HG02642 (cell line): Measurements from ENCODE around the gene ZNRF3.
"Not testable (repeated sequence)": the region's sequence is repeated elsewhere in the genome, so short reads cannot be mapped to it uniquely, and the experiment has no call there.

Source experiments
- ATAC-seq: cut with Tn5 transposase; IDR thresholded peaks from one replicate; pipeline ENCODE4 v1.9.1; 2021; ENCODE audit warnings: mild to moderate bottlenecking; ENCODE audit not compliant: unreplicated experiment, poor library complexity

The ZNRF3 gene

DNA sequence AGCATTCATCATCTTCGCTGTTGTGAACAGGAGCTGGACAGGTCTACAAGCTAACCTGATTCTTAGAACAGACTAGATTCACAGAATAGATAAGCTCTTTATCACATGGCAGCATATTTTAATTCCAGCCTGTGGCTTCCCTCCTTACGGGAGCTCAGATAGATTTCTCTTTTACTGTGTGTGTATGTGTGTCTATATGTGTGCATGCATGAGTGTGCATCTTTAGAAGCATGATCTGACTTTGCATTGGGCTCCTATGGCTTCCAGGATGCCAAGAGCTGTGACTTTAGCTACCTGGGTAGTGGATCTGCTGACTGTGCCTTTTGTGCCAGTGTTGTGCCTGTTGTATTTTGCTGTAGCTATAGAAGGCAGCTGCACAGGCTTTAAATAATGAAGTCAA is 44.3 kb downstream of the ZNRF3 start:
- ATAC-seq = no peak

DNA sequence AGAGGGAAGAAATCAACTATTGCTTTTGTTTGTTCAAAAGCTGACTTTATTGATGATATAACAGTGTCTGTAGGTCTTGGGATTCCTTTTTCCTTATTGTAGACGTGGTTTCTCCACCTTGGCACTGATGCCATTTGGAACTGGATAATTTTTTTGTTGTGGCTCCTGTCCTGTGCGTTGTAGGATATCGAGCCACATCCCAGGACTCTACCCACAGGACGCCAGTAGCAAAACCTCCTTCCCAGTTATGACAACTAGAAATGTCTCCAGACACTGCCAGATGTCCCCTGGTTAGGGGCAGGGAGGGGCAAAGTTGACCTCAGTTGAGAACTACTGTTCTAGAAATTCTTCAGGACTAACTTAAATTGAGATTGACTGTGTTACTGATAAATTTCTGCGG is 45.8 kb downstream of the ZNRF3 start:
- no peak for ATAC-seq

- no peak for ATAC-seq
Measured at GRCh38 chr22:28930357-28931007, 47.1 kb downstream of the ZNRF3 start.

DNA sequence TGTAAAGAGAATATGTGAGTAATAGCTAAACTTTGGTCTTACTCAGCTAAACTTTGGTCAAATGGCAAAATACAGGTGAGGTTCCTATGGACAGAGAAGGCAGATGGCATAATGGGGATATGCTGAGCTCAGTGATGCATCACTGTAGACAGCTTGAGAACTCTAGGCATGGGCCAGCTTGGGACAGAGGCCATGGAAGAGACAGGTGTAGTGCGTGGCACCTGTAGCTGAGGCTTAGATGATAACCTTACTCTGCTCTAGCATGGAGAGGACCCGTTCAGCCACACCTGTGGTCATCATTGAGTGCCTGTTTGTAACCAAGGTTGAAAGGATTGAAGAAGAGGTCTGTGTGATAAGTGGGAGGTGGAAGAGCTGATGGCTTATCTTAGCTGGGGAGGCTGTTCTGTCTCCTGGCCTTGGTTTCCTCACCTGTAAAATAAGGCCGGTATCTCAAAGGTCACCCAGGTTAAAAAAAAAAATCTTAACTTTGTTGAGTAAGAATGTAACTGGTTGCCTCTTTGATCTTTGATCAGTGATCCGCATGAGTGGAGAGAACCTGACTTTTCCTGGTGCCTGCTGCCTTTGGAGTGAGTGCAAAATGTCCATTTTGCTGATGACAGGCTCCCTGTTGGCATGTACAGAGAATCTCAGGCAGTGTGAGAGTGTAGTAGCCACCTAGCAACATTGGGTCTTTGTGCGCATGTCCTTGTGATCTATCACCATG is 48.6 kb downstream of the ZNRF3 start:
- no peak for ATAC-seq

DNA sequence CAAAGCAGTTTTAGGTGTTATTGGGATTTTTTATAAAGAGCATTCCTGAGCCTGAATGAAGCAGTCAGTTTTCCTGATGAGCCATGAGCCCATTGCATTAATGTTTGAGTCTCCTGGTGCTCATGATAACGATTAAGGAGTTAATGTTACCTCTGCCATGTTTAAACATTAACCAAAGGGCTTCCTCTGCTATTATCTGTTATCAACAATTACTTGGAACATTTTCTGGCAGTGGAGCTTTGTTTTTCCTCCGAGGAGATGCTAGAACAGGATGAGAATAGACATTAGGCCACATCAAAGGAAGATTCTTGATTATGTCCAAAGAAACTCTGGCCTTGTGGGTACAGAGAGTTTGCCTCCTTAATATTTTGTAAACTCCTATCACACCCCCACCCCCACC is 49.9 kb downstream of the ZNRF3 start:
- ATAC-seq = no peak

DNA sequence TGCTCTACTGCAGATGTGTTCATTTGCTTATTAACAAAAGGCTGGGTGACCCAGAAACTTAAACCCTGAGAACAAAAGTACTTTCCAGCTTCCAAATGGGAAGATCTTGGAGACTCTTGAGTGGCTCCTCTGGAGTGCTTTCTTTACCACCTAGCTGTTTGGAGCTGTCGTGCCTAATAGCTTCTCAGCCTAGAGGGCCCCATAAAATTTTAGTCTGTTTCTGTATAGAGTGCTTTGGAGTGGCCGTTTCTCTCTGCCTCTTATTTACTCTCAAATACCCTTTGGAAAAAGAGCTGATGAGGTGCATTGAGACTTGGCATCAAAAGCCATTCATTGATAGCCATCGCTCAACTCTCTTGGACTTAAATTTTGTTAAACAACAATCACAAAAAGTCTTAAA is 50.7 kb downstream of the ZNRF3 start:
- no peak for ATAC-seq

- no peak for ATAC-seq
Measured at GRCh38 chr22:28935140-28935539, 51.8 kb downstream of the ZNRF3 start.

DNA sequence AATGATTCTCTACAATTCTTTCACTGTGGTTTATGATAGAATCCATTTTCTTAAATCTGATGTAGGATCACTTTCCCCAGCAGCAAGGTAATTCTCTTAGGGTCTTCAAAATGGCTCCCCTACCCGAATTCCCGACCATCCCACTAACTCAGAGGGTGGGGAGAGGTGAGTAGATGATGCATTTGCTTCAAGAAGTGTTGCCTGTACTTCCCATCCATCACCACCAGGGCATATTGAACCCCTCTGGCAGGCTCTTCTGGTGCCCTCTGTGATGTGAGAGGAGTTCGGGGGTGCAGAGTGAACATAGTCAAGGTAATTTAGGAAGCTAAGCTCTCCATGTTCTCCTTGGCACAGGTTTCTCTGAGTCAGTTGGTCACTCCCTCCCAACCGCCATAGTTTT is 52.3 kb downstream of the ZNRF3 start:
- ATAC-seq = no peak

- ATAC-seq = no peak
Measured at GRCh38 chr22:28936200-28936599, 52.8 kb downstream of the ZNRF3 start.

GRCh38 chr22:28937206-28938025 is 54.0 kb downstream of the ZNRF3 start:
- ATAC-seq = no peak

GRCh38 chr22:28938286-28938833 is 55.0 kb downstream of the ZNRF3 start:
- no peak for ATAC-seq

DNA sequence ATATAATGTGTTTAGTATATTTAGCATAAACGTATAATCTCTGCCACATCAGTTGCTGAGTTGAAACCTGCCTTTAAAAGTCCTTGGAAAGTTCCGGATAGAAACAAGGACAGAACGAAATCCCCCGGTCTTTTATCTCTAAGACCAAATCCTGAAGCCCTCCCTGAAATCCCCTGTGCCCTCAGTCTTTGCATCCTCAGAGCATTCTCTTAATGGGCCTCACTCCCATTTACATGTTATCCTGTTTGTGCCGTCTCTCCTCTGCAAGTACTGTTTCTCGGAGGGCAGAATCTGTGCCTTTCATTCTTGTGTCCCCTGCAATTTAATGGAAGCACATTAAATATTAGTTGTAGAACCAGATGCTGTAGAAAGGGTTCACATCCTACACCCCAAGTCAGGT is 56.0 kb downstream of the ZNRF3 start:
- no peak for ATAC-seq

- ATAC-seq = no peak
Measured at GRCh38 chr22:28939932-28940331, 56.6 kb downstream of the ZNRF3 start.

GRCh38 chr22:28940441-28940840 is 57.1 kb downstream of the ZNRF3 start:
- ATAC-seq = no peak

- no peak for ATAC-seq
Measured at GRCh38 chr22:28942333-28942732, 59.0 kb downstream of the ZNRF3 start.

GRCh38 chr22:28942801-28943500 is 59.6 kb downstream of the ZNRF3 start:
- no peak for ATAC-seq

DNA sequence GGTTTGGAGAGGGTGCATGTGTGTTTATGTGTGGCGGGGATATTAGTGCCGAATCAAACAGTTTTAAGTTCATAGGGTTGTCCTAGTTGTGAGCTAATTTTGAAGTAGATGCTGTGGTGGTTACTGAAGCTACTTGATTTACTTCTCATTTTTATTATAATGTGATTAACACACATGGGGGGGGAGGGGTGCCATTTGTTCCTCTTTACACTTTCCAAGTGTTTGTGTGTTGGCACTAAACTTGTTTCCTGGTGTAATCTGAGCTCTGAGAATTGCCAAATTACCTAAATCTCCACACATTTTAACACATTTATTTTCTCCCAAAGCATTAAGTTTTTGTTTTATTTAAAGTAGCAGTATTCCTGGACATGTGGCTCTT is 60.1 kb downstream of the ZNRF3 start:
- no peak for ATAC-seq

DNA sequence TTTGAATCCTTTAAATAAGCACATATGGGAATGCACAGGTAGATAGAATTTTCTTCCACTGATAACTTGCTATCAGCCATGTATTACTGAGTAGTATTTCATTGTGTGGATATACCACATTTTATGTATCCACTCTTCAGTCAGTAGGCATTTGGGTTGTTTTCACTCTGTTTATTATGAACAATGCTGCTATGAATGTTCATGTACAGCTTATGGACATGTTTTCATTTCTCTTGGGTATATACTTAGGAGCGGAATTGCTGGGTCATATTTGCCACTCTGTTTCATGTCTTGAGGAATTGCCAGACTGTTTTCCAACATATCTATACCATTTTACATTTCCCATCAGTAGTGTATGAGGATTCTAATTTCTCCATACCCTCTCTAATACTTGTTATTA is 63.8 kb downstream of the ZNRF3 start:
- no peak for ATAC-seq

DNA sequence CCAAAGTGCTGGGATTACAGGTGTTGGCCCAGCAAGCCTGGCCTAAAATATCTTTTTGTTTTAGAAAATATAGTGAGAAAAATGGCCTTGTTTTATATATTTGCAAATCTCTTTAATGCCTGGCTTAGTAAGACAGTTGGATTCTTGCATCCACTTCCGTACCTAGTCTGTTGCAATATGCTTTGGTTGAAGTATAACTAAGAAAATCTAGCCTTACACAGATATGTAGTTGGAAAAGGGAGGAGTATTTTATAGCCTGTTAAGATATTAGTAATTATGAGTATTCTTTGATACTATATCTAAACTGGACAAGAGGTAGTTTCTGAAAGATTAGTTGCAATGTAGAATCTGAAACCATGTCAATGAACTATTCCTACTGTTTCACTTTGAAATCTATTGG is 65.1 kb downstream of the ZNRF3 start:
- no peak for ATAC-seq

DNA sequence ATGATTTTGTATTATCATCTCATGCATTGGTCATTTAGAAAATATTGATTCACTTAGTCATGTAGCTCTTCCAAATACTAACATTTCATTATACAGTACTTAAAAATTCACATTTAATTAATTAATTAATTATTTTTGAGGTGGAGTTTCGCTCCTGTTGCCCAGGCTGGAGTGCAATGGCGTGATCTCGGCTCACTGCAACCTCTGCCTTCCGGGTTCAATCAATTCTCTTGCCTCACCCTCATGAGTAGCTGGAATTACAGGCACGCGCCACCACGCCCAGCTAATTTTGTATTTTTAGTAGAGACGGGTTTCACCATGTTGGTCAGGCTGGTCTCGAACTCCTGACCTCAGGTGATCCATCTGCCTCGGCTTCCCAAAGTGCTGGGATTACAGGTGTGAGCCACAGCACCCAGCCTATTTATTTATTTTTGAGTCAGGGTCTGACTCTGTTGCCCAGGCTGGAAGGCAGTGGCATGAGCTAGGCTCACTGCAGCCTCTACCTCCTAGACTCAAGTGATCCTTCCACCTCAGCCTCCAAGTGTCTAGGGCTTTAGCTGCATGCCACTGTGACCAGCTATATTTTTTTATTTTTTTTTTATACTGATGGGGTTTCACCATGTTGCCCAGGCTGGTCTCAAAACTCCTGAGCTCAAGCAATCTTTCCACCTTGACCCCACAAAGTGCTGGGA is 65.6 kb downstream of the ZNRF3 start:
- not testable (repeated sequence) for ATAC-seq
